Hepatocyte (in vitro differentiated cells): ENCODE data around the gene GMPPB.

Experiments used
- EZH2 ChIP-seq: fragments of 200-600 bp; sonication (generic); IDR thresholded peaks from 2 replicates; pipeline ENCODE4 v1.6.1; 2016; ENCODE audit warnings: antibody characterized with exemption, mild to moderate bottlenecking, borderline replicate concordance
- EZH2phosphoT487 ChIP-seq: fragments of 200-600 bp; sonication (generic); IDR thresholded peaks from one replicate; pipeline ENCODE4 v1.6.1; 2018; ENCODE audit warnings: antibody characterized with exemption, mild to moderate bottlenecking, low read depth, moderate library complexity; ENCODE audit not compliant: unreplicated experiment, severe bottlenecking

DNA sequence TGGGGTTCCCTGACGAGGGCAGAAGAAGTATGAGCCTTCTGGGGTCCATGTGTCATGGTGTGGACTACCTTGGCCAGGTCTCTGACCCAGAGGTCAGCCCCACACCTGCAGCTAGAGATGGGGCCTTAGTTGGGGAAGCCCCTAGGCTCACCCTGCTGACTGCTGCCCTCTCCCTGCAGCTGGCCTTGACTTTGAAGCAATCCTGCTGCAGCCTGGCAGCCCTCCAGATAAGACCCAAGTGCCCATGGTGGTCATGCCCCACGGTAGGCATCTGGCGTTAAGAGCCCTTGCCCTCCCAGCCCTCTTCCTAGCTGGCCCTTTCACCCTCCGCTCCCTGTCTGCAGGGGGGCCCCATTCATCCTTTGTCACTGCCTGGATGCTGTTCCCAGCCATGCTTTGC, 42.2 kb downstream of the GMPPB start:
- no peak for TF ChIP-seq EZH2phosphoT487
- no peak for TF ChIP-seq EZH2
